Stomach (tissue), 9 donors: Measurements from ENCODE around the gene SMOC2. TPM values are rescaled to one million over a fixed set of nuclear protein-coding genes. Genes with fewer than 3 reads are reported as not detected.

Experiments
- DNase-seq, 2 donors: peaks; one replicate each; pipeline versions ENCODE4 v3.0.0 to v3.0.0-alpha.2; 2013 to 2019
- H3K27ac ChIP-seq, 5 donors: fragments of 200-600 bp in 4 of 5; sonication (generic) in 4 of 5; one replicate each; pipeline ENCODE4 v1.5.1; 2013 to 2019; ENCODE audit warnings: mild to moderate bottlenecking in 1 of 5, moderate library complexity in 1 of 5
- H3K27me3 ChIP-seq, 3 donors: fragments of 200-600 bp; sonication (generic); one replicate each; pipeline ENCODE4 v1.5.1; 2017 to 2019; ENCODE audit warnings: mixed run types in 1 of 3
- H3K36me3 ChIP-seq, 4 donors: fragments of 200-600 bp; sonication (generic); 1 replicate in 3 of 4; 2 replicates in 1 of 4; pipeline ENCODE4 v1.5.1; 2016 to 2019
- H3K4me1 ChIP-seq, 4 donors: fragments of 200-600 bp; sonication (generic); one replicate each; pipeline ENCODE4 v1.5.1; 2016 to 2019
- H3K4me3 ChIP-seq, 4 donors: fragments of 200-600 bp; sonication (generic) in 3 of 4; one replicate each; pipeline ENCODE4 v1.5.1; 2016 to 2019; ENCODE audit warnings: mild to moderate bottlenecking in 1 of 4
- H3K9me3 ChIP-seq, 4 donors: fragments of 200-600 bp; sonication (generic); one replicate each; pipeline ENCODE4 v1.5.1; 2016 to 2019
- CTCF ChIP-seq, 7 experiments: fragments of 450-650 bp in 4 of 7; fragments of 200-600 bp in 3 of 7; sonication (generic) in 3 of 7; IDR thresholded peaks; one replicate each; pipeline ENCODE4 v1.5.1; 2016 to 2019; ENCODE audit warnings: antibody characterized with exemption in 7 of 7, control low read depth in 2 of 7, mild to moderate bottlenecking in 1 of 7
- EP300 ChIP-seq: sonication (generic); formaldehyde crosslinking; IDR thresholded peaks from one replicate; pipeline ENCODE4 v1.6.1; 2017; ENCODE audit warnings: antibody characterized with exemption
- POLR2A ChIP-seq, 4 donors: fragments of 450-650 bp; IDR thresholded peaks; one replicate each; pipeline ENCODE4 v1.6.1; 2016; ENCODE audit warnings: antibody characterized with exemption in 4 of 4, control low read depth in 2 of 4, mild to moderate bottlenecking in 1 of 4, moderate library complexity in 1 of 4
- POLR2AphosphoS5 ChIP-seq, 3 donors: sonication (generic); formaldehyde crosslinking; IDR thresholded peaks; one replicate each; pipeline ENCODE4 v1.6.1; 2016; ENCODE audit warnings: antibody characterized with exemption in 3 of 3
- WGBS, 5 donors: extraction: QIAGEN DNeasy Blood & Tissue Kit in 3 of 5; methylation state at CpG; one replicate each; pipeline versions ENCODE4 v1.1.5 to v1.1.7; 2013 to 2018; 5-methylcytosine and 5-hydroxymethylcytosine counted together
- intact Hi-C: fragments of 100-400 bp; cut with DNase I; formaldehyde crosslinking; loops from one replicate; pipeline ENCODE4 v1.15.1; 2023; ENCODE audit warnings: low total_unique reads
- polyA plus RNA-seq, 3 donors: library from polyadenylated mRNA; stranded (reverse); fragments of 200-250 nt; gene quantifications; one replicate each; pipeline ENCODE4 v1.2.3, GENCODE V29; 2013
- total RNA-seq, 5 donors: library from RNA; depleted of rRNA; stranded (reverse); fragments of >200 nt; gene quantifications; one replicate each; pipeline versions ENCODE4 v1.1.0 to v1.2.3, GENCODE V29; 2014 to 2016
- donor health status: healthy with polysubstance abuse.
- donor health status: Bipolar disorder and iron deficiency.
- donor health status: healthy.

The SMOC2 gene
- total and polyA plus RNA-seq, 8 donors, result 7.9 to 520 (median 76.9) TPM

- WGBS, 5 donors, result 49 to 88% (median 74%) methylated on average over 3 of the region's 3 CpGs
- no peak overlapping the region for H3K4me3 ChIP-seq
- intact Hi-C loops, result no loop called here
- no peaks in the 10 kb centered on the region for H3K4me1 ChIP-seq
- no peaks in the 10 kb centered on the region for H3K27me3 ChIP-seq
- H3K36me3 ChIP-seq, result no peaks in the 10 kb centered on the region
- DNase-seq, result peak; percentile 59 to 61
- peak in 3 of 7 experiments; percentile 19 to 36 (median 28) for TF ChIP-seq CTCF (IDR thresholded peaks at IDR 0.05)
- no peak for TF ChIP-seq POLR2A (IDR thresholded peaks at IDR 0.05)
- no peak for TF ChIP-seq EP300
- TF ChIP-seq POLR2AphosphoS5 (IDR thresholded peaks at IDR 0.05), result no peak
- H3K9me3 ChIP-seq, result no peaks in the 10 kb centered on the region
- no peak overlapping the region for H3K27ac ChIP-seq
Measured at GRCh38 chr6:168713839-168714238, 272.9 kb downstream of the SMOC2 start.

GRCh38 chr6:168714547-168715260 lies 273.7 kb downstream of the SMOC2 start:
- Histone ChIP-seq H3K27ac (no peak overlapping the region), H3K4me3 (no peak overlapping the region), H3K4me1 (no peaks in the 10 kb centered on the region), H3K36me3 (no peaks in the 10 kb centered on the region), H3K27me3 (no peaks in the 10 kb centered on the region), H3K9me3 (no peaks in the 10 kb centered on the region)
- no peak for TF ChIP-seq EP300
- DNase-seq, result no peak
- WGBS, 5 donors, result 88 to 95% (median 92%) methylated on average over 4 of the region's 4 CpGs
- intact Hi-C loops, result no loop called here

GRCh38 chr6:168715643-168716481 lies 274.9 kb downstream of the SMOC2 start:
- intact Hi-C loops, result no loop called here
- 86 to 90% (median 87%) methylated on average over 11 of the region's 11 CpGs for WGBS, 5 donors
- H3K4me3 ChIP-seq, result no peak overlapping the region
- no peaks in the 10 kb centered on the region for H3K4me1 ChIP-seq
- no peaks in the 10 kb centered on the region for H3K36me3 ChIP-seq
- no peak overlapping the region for H3K27ac ChIP-seq
- no peaks in the 10 kb centered on the region for H3K27me3 ChIP-seq
- no peak for DNase-seq
- H3K9me3 ChIP-seq, result no peaks in the 10 kb centered on the region
- TF ChIP-seq EP300, result no peak
- TF ChIP-seq POLR2A (IDR thresholded peaks at IDR 0.05), result no peak
- TF ChIP-seq CTCF (IDR thresholded peaks at IDR 0.05), result no peak
- no peak for TF ChIP-seq POLR2AphosphoS5 (IDR thresholded peaks at IDR 0.05)

DNA sequence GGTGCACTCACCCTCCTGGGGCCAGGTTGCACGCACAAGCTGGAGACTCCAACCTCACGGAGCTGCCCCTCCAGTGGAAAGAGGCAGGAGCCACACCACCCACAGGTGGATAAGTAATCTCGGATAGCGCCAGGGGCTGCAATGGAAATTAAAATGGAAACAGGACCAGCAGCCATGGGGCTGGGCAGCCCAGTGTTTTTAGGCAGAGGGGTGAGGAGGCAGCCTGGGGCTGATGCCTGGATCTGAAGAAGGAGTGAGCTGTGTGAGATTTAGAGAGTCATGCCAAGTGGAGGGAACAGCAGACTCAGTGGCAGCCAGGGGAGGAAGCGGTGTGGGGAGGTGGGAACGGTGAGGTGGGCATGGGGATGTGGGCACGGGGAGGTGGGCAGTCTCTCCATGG lies 275.6 kb downstream of the SMOC2 start:
- TF ChIP-seq EP300, result no peak
- no peak for TF ChIP-seq POLR2AphosphoS5 (IDR thresholded peaks at IDR 0.05)
- no peak for TF ChIP-seq POLR2A (IDR thresholded peaks at IDR 0.05)
- TF ChIP-seq CTCF (IDR thresholded peaks at IDR 0.05), result no peak
- Histone ChIP-seq H3K36me3 (no peaks in the 10 kb centered on the region), H3K27me3 (no peaks in the 10 kb centered on the region), H3K4me1 (no peaks in the 10 kb centered on the region), H3K9me3 (no peaks in the 10 kb centered on the region), H3K27ac (no peak overlapping the region), H3K4me3 (no peak overlapping the region)
- DNase-seq, result no peak
- 76 to 94% (median 90%) methylated on average over 7 of the region's 7 CpGs for WGBS, 5 donors
- intact Hi-C loops, result no loop called here
